Heart right ventricle (tissue), 16 donors: ENCODE measurements around the gene ATN1. TPM values are rescaled to one million over a fixed set of nuclear protein-coding genes. Genes with fewer than 3 reads are reported as not detected.

Experiments
- ATAC-seq, 8 donors: fragments of 200-7000 bp; cut with Tn5 transposase; one replicate each; pipeline ENCODE4 v1.9.1; 2020; ENCODE audit warnings: mild to moderate bottlenecking in 8 of 8, moderate library complexity in 8 of 8, moderate number of reproducible peaks in 1 of 8
- DNase-seq, 2 donors: peaks; one replicate each; pipeline ENCODE4 v3.0.0-alpha.2; 2020
- H3K27ac ChIP-seq, 10 donors: fragments of 200-600 bp; sonication (generic) in 2 of 10; one replicate each; pipeline versions ENCODE4 v1.5.0 to v1.8.0; 2020 to 2022; ENCODE audit warnings: mild to moderate bottlenecking in 3 of 10
- H3K27me3 ChIP-seq, 7 donors: fragments of 200-600 bp; one replicate each; pipeline ENCODE4 v1.8.0; 2021 to 2022; ENCODE audit warnings: mild to moderate bottlenecking in 2 of 7
- H3K36me3 ChIP-seq, 9 donors: fragments of 200-600 bp; sonication (generic) in 1 of 9; one replicate each; pipeline versions ENCODE4 v1.5.0 to v1.8.0; 2020 to 2022; ENCODE audit warnings: mild to moderate bottlenecking in 2 of 9
- H3K4me1 ChIP-seq, 9 donors: fragments of 200-600 bp; sonication (generic) in 1 of 9; one replicate each; pipeline versions ENCODE4 v1.5.0 to v1.8.0; 2020 to 2022; ENCODE audit warnings: mild to moderate bottlenecking in 4 of 9
- H3K4me3 ChIP-seq, 10 donors: fragments of 200-600 bp; sonication (generic) in 2 of 10; one replicate each; pipeline versions ENCODE4 v1.5.0 to v1.8.0; 2020 to 2022; ENCODE audit warnings: mild to moderate bottlenecking in 7 of 10, moderate library complexity in 2 of 10
- H3K9me3 ChIP-seq, 11 donors: fragments of 200-600 bp in 10 of 11; sonication (generic) in 2 of 11; one replicate each; pipeline versions ENCODE4 v1.5.0 to v1.8.0; 2013 to 2022; ENCODE audit warnings: mild to moderate bottlenecking in 2 of 11, control low read depth in 1 of 11, moderate library complexity in 1 of 11
- WGBS, 2 donors: extraction: QIAGEN DNeasy Blood & Tissue Kit; methylation state at CpG; one replicate each; pipeline ENCODE4 v1.1.7; 2013; ENCODE audit warnings: inconsistent platforms in 1 of 2; 5-methylcytosine and 5-hydroxymethylcytosine counted together
- intact Hi-C, 10 donors: fragments of 100-400 bp; cut with DNase I; formaldehyde crosslinking; loops; one replicate each; pipeline versions ENCODE4 v1.11.1 to v1.14.2; 2022
- polyA plus RNA-seq, 2 donors: library from polyadenylated mRNA; stranded (reverse); fragments of 200-250 nt; gene quantifications; one replicate each; pipeline ENCODE4 v1.2.3, GENCODE V29; 2013
- total RNA-seq, 10 donors: library from RNA; stranded (reverse); fragmentation: NEBNext Ultra II Directional in 3 of 10; extraction: Animal tissue kit (Norgen Biotek cat#: 25700) in 3 of 10; gene quantifications; one replicate each; pipeline versions ENCODE4 v1.2.1 to v1.2.4, GENCODE V29; 2021 to 2023
- TF ChIP-seq, protein P1 (sequence below), 9 donors: fragments of 200-600 bp; sonication (generic) in 2 of 9; IDR thresholded peaks; one replicate each; pipeline versions ENCODE4 v1.5.0 to v1.8.0; 2021 to 2022; ENCODE audit warnings: antibody characterized with exemption in 9 of 9, mild to moderate bottlenecking in 5 of 9, moderate library complexity in 1 of 9
- donor health status: Arrhythmogenic right ventricular cardiomyopathy.
- donor health status: ischemic (EF 13 %, LVEDD 7.1; RV severe dilation, severe dysfunction).
- donor health status: healthy with polysubstance abuse.
- donor health status: DM: no; HTN: yes; CAD: no.
- donor health status: DM: no; HTN: no; CAD: no.
- donor health status: ischemic (EF 25% LVEDD 6.9; RV normal size, moderate dysfunction).
- donor health status: ischemic (EF 25% LVEDD 5.7; RV mildly dilated, moderate dysfunction).
- donor health status: healthy.
- donor health status: DM: yes; HTN: yes; CAD: no.
- donor health status: Ischemic cardiomyopathy.
- donor health status: ischemic (EF 35%, LVEDD 5.7; RV mildly dilated, moderate dysfunction).
- donor health status: nonischemic (EF 11% LVEDD 7.7; RV severe dilation, severe dysfunction).
- donor health status: DM: yes; HTN: yes; CAD: no.
- donor health status: PGD.
- donor health status: ischemic (EF 29% LVEDD 5.4; RV normal size, mild dysfunction).
- donor health status: nonischemic (EF 23%, LVEDD 6.1; RV moderate dilation, normal function).

ATN1 gene
- total and polyA plus RNA-seq, 12 donors: 48.7 to 96.7 (median 65.8) TPM

- Histone ChIP-seq H3K4me3 (no peak overlapping the region), H3K27ac (no peak overlapping the region), H3K9me3 (no peaks in the 10 kb centered on the region)
These were observed 10.1 kb upstream of the ATN1 start for GRCh38 chr12:6917491-6918231.

GRCh38 chr12:6919588-6919987, 8.2 kb upstream of the ATN1 start:
- Histone ChIP-seq H3K9me3 (no peaks in the 10 kb centered on the region), H3K4me3 (no peak overlapping the region), H3K36me3 (peaks cover 0 to 37% (median 0%) of the 10 kb centered on the region in 9 donors), H3K27ac (no peak overlapping the region), H3K4me1 (peaks cover 2 to 32% (median 17%) of the 10 kb centered on the region in 9 donors), H3K27me3 (peaks cover 0 to 14% (median 0%) of the 10 kb centered on the region in 7 donors)
- ATAC-seq: no peak
- intact Hi-C loops: no loop called here
- WGBS, 2 donors: 69 to 73% methylated on average over 7 of the region's 7 CpGs
- no peak for DNase-seq
- TF ChIP-seq, protein P1, sequence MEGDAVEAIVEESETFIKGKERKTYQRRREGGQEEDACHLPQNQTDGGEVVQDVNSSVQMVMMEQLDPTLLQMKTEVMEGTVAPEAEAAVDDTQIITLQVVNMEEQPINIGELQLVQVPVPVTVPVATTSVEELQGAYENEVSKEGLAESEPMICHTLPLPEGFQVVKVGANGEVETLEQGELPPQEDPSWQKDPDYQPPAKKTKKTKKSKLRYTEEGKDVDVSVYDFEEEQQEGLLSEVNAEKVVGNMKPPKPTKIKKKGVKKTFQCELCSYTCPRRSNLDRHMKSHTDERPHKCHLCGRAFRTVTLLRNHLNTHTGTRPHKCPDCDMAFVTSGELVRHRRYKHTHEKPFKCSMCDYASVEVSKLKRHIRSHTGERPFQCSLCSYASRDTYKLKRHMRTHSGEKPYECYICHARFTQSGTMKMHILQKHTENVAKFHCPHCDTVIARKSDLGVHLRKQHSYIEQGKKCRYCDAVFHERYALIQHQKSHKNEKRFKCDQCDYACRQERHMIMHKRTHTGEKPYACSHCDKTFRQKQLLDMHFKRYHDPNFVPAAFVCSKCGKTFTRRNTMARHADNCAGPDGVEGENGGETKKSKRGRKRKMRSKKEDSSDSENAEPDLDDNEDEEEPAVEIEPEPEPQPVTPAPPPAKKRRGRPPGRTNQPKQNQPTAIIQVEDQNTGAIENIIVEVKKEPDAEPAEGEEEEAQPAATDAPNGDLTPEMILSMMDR (IDR thresholded peaks at IDR 0.05): no peak

More at GRCh38 chr12:6917491-6918231, 10.1 kb upstream of the ATN1 start:
- Histone ChIP-seq H3K27me3 (peaks cover 0 to 31% (median 0%) of the 10 kb centered on the region in 7 donors), H3K4me1 (peaks cover 0 to 26% (median 16%) of the 10 kb centered on the region in 9 donors), H3K36me3 (peaks cover 0 to 34% (median 0%) of the 10 kb centered on the region in 9 donors)
- ATAC-seq: no peak
- TF ChIP-seq, protein P1 (IDR thresholded peaks at IDR 0.05): no peak
- intact Hi-C loops: no loop called here
- WGBS, 2 donors: 80 to 81% methylated on average over 14 of the region's 14 CpGs
- DNase-seq: no peak

DNA sequence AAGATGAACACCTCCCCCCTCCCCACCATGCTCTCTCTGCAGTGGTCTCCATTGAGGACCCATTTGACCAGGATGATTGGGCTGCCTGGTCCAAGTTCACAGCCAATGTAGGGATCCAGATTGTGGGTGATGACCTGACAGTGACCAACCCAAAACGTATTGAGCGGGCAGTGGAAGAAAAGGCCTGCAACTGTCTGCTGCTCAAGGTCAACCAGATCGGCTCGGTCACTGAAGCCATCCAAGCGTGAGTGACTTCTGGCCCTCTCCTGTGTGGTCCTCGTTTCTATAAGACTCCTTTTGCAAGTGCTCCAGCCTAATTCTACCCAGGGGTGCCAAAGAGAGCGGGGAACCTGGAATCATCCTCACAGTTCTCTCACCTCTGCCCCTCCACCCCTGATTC, 6.2 kb upstream of the ATN1 start:
- no peak overlapping the region for H3K27ac ChIP-seq
- DNase-seq (no peak), ATAC-seq (no peak)
- H3K36me3 ChIP-seq: peaks cover 0 to 35% (median 0%) of the 10 kb centered on the region in 9 donors
- TF ChIP-seq, protein P1 (IDR thresholded peaks at IDR 0.05): no peak
- no peak overlapping the region for H3K4me3 ChIP-seq
- intact Hi-C loops: loop anchor here in 2 of 10 donors (5.0 kb wide), 2 partner anchors 41 to 171 kb away; partner anchors contain the start of gene C1R (in 1 of the 2)
- peaks cover 9 to 41% (median 28%) of the 10 kb centered on the region in 9 donors for H3K4me1 ChIP-seq
- H3K9me3 ChIP-seq: no peaks in the 10 kb centered on the region
- H3K27me3 ChIP-seq: peaks cover 0 to under 1% (median 0%) of the 10 kb centered on the region in 7 donors
- 86 to 91% methylated on average over 7 of the region's 7 CpGs for WGBS, 2 donors

- Histone ChIP-seq H3K36me3 (peaks cover 0 to 33% (median 0%) of the 10 kb centered on the region in 9 donors), H3K4me3 (no peak overlapping the region), H3K27me3 (peaks cover 0 to 5% (median 0%) of the 10 kb centered on the region in 7 donors), H3K27ac (peak overlapping the region in 1 of 10 donors; percentile 31), H3K4me1 (peaks cover 17 to 48% (median 35%) of the 10 kb centered on the region in 9 donors), H3K9me3 (no peaks in the 10 kb centered on the region)
- intact Hi-C loops: loop anchor here in 2 of 10 donors (5.0 kb wide), 2 partner anchors 40 to 170 kb away; partner anchors contain the start of gene C1R (in 1 of the 2)
- 87 to 90% methylated on average over 9 of the region's 9 CpGs for WGBS, 2 donors
- ATAC-seq (no peak), DNase-seq (no peak)
- TF ChIP-seq, protein P1 (IDR thresholded peaks at IDR 0.05): no peak
These were observed 5.5 kb upstream of the ATN1 start for GRCh38 chr12:6921996-6922946.
